ENCODE results near the gene B4GALT5.
"Not testable (repeated sequence)": the region's sequence is repeated elsewhere in the genome, so short reads cannot be mapped to it uniquely, and the experiment has no call there.

B4GALT5 gene, protein sequence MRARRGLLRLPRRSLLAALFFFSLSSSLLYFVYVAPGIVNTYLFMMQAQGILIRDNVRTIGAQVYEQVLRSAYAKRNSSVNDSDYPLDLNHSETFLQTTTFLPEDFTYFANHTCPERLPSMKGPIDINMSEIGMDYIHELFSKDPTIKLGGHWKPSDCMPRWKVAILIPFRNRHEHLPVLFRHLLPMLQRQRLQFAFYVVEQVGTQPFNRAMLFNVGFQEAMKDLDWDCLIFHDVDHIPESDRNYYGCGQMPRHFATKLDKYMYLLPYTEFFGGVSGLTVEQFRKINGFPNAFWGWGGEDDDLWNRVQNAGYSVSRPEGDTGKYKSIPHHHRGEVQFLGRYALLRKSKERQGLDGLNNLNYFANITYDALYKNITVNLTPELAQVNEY

GRCh38 chr20:49713753-49714712 lies at the start of gene B4GALT5:
TSS of gene B4GALT5 (minus strand) at chr20:49713878. CDS start at chr20:49713690, 188 bp downstream.
- DNase-seq: peak; percentile 57 to 91 (median 80)
- intact Hi-C loops (cut with DNase I): loop anchor here (5.0 to 10.0 kb wide), 3 partner anchors 61 to 99 kb away; partner anchors contain the start of gene SLC9A8

DNA sequence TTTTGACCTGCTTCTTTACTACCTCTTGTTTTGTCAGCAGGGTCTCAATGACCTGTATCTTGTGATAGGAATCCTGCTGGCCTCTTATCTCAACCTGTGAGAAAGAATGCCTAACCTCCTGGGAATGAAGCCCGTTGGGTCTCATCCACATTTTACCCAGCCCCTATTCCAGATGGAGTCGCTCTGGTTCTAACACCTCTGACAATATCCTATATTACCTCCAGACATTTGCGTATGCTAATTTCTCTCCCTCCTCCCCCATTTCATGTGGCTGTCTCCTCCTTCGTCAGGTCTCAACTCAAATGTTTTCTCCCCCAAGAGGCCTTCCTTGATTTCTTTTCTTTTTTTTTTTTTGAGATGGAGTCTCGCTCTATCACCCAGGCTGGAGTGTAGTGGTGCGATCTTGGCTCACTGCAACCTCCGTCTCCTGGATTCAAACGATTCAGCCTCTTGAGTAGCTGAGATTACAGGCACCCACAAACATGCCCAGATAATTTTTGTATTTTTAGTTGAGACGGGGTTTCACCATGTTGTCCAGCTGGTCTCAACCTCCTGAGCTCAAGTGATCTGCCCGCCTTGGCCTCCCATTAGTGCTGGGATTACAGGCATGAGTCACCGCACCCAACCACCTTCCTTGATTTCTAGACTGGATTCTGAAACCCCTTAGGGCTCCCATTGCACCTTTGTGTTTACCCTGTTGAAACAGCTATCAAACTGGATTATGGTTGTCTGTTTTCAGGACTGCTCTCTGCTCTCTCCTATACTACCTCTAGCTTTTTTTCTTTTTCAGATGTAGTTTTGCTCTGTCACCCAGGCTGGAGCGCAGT lies 49.5 kb upstream of the B4GALT5 start:
- DNase-seq: no peak
- intact Hi-C loops (cut with DNase I): no loop called here

- intact Hi-C loops (cut with DNase I); DNase-seq: not testable (repeated sequence)
These were observed 48.2 kb upstream of the B4GALT5 start for GRCh38 chr20:49761888-49762287.

GRCh38 chr20:49759266-49759950 lies 45.7 kb upstream of the B4GALT5 start:
- intact Hi-C loops (cut with DNase I): no loop called here
- DNase-seq: no peak

GRCh38 chr20:49758781-49759180 lies 45.1 kb upstream of the B4GALT5 start:
- intact Hi-C loops (cut with DNase I): no loop called here

DNA sequence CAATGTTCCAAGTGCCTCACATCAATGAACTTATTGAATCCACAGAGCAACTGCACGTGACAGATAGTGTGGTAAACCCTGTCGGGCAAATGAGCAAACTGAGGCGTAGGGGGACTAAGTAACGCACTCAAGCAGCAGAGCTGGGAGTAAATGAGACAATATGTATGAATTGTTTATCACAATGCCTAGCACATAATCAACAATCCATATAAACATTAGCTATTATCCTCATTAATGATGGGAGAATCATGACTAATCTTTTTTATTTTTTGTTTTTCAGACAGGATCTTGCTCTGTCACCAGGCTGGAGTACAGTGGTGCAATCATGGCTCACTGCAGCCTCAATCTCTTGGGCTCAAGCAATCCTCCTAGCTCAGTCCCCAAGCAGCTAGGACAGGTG lies 43.9 kb upstream of the B4GALT5 start:
- intact Hi-C loops (cut with DNase I): no loop called here
- DNase-seq: no peak

More at GRCh38 chr20:49758781-49759180, 45.1 kb upstream of the B4GALT5 start:
- peak in 2 of 42 donors; percentile 15 for DNase-seq

DNA sequence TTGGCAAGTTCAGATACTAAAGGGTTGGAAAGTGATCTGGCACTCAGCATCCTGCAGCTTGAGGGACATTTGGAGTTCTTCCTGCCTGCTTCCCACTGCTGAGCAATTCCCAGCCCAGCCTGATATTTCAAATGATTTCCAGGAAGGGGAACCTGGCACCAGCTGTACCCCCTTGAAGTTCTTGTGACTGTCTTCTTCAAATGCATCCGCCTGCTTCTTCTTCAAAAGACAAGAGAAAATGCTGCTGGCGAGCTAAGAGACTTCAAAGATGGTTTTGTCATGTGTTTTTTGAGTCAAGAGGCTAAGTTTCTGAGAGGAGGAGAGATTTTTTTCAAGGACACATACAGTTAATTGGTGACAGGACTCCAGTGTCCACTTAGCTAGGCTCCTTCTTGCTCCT lies 42.6 kb upstream of the B4GALT5 start:
- DNase-seq: no peak
- intact Hi-C loops (cut with DNase I): no loop called here

GRCh38 chr20:49754596-49754995 lies 40.9 kb upstream of the B4GALT5 start:
- intact Hi-C loops (cut with DNase I): no loop called here
- no peak for DNase-seq

DNA sequence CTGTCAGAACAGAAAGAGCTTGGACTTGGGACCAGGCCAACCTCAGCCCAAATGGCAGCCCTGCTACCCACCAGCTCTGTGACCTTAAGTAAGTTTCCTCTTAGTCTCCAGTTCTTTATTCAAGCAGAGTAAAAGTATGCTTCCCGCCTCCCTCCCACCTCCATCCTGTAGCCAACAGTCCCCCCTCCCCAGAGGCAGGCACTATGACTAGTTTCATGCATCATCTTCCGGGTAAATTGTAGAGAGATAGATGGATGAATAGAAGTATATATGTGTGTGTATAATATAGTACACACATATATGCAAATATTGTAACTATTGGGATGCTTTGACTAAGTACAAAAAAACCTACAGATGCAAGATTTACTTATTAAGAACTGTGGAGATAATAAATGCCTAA lies 39.5 kb upstream of the B4GALT5 start:
- DNase-seq: no peak

DNA sequence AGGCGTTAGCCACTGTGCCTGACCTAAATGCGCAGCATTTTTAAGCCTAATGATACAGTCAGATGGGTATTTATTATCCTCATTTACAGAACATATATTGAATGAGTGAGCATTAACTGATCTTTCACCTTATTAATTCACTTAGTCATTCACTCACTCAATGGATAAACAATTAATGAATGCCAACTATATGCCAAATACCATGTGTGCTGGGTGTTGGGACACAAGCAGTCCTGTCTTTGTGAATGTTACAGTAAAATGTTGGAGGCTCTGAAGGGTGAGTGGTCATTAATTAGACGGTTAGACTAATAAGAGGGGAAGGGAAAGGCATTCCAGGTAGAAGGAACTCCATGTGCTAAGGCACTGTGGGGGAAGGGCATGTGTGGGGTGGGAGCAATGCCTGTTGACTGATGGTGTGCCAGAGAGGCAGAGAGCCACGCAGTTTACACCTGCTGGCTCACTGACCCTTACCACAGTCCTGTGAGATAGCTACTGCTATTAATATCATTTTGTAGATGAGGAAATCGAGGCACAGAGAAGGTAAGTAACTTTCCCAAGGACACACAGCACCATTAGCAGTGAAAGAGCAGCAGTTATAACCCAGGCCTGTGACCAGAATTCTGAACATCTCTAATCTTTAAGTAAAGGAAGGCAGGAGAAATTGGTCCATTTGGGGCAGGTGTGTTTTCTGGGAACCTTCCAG lies 38.7 kb upstream of the B4GALT5 start:
- intact Hi-C loops (cut with DNase I): no loop called here
- DNase-seq: no peak

More for the DNA sequence above, 39.5 kb upstream of the B4GALT5 start:
- intact Hi-C loops (cut with DNase I): no loop called here

DNA sequence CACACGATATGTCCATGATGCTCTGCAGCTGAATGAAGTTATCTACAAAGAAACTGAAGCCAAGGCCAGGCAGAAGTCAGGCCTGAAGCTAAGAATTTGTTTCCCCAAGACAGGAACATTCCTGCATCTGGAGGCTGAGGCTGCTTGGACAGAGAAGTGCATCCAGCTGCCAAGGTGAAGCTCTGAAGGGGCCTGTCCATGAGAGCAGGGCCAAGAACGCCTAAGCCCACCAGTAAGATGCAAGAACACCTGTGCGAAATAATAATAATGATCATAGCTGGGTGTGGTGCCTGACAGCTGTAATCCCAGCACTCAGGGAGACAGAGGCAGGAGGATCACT lies 37.7 kb upstream of the B4GALT5 start:
- DNase-seq: no peak
- intact Hi-C loops (cut with DNase I): no loop called here

DNA sequence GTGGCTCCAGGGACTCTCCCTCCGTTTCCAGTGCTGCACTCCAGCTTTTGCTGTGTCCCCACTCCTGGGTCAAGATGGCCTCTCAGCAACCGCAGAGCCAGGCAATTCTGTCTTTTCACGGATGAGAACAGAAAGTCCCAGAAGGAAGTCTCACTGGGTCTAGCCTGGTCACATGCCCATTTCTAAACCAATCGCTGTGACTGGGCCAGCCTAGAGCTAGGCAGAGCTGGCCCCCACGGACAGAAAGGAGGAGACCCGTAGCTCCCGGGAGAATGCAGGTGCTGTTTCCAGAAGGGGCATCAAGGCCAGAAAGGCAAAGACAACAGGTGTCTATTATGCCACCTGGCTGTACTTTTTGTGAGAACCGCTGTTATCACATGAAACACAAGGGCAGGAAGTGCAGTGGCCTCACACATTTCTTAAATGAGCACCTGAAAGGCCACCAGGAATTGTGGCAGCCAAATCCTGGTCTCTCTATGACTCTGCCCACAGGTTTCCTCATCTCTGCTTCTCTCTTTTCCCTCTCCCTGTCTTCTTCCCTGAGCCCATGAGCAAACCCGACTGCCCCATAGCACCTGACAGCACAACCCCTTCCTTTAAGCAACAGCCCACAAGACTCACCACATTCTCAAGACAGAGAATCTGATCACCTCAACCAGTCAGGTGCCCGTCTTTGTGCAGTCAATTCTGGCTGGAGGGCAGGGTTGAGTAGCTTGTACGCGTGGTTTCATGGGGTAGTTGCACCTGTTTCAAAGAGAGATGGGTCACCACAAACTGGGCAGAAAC lies 37.1 kb upstream of the B4GALT5 start:
- peak in 1 of 42 donors; percentile 9 for DNase-seq
- intact Hi-C loops (cut with DNase I): no loop called here

DNA sequence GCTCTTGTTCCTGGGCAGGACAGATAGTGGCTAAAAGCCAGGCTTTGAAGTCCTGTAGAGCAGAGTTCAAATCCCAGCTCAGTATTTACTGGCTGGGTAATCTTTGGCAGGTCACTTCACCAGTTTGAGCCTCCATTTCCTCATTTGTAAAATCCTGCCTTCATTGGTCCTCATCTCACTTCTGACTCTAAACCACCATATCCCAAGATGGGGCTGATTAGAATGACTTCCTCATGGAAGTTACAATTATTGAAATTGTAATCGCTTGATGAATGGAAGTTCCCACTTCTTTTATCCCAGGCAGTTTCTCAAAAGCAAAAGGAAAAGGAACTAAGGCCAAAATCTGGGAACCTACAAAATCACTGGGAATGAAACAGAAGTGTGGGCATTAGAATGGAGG lies 35.9 kb upstream of the B4GALT5 start:
- intact Hi-C loops (cut with DNase I): no loop called here
- no peak for DNase-seq

- intact Hi-C loops (cut with DNase I): no loop called here
- no peak for DNase-seq
These were observed 34.8 kb upstream of the B4GALT5 start for GRCh38 chr20:49748525-49748838.

GRCh38 chr20:49747707-49748524 lies 34.2 kb upstream of the B4GALT5 start:
- intact Hi-C loops (cut with DNase I): no loop called here
- peak in 41 of 42 donors; percentile 29 to 87 (median 67) for DNase-seq

DNA sequence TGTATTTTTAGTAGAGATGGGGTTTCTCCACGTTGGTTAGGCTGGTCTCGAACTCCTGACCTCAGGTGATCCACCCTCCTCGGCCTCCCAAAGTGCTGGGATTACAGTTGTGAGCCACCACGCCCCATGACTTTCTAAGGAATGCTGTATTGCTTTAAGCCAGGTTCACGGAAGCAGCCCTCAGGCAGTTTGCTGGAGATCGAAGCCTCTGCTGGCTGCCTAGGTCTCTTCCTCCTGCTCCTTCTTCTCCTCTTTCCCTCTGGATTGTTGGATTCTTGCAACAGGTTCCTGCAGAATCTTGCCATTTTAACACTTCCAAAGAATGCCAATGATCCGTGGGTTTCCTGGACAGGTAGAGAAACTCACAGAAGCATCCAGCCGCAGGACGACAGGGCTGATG lies 29.3 kb upstream of the B4GALT5 start:
- intact Hi-C loops (cut with DNase I): no loop called here
- no peak for DNase-seq

Measured in head of caudate nucleus (tissue), 42 donors.